ENCODE measurements around the gene APLP1.

DNA sequence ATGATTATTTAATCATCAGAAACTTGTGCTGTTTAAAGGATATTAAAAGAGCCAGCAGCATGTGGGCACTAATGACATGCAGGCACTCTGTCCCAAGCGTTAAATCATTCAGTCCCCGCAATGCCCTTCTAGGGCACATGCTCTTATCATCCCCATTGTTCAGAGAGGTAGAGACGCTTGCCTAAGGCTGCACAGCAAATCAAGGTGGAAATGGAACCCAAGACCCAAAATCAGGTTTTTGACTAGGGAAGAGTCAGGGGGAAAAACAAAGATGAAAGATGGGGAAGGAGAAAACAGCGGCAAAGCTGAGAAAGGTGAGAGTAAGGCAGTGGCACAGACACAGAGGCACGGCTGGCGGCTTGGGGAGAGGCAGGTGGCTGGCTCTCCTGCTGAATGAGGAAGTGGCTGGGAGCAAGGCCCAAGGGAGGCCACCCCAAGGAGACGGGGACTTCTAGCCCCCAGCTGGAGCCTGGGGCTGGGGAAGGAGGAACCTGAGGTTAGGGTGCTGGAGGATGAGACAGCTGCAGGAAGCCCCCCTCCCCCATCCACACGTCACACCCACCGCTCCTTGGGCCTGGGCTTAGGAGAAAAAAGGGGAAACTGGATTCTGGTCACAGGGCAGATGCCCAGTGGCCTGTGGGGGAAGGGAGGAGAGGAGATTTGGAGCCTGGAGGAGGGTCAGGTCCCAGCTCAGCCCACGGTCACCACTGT lies 40.8 kb downstream of the APLP1 start:
- TF ChIP-seq CTCF (IDR thresholded peaks at IDR 0.05) (no peak), POLR2AphosphoS5 (IDR thresholded peaks at IDR 0.05) (no peak), POLR2A (IDR thresholded peaks at IDR 0.05) (peak; percentile 14)
